Fibroblast of skin of scalp (primary cell): ENCODE measurements around the gene P2RX6.

Source experiments
- DNase-seq: peaks from one replicate; pipeline ENCODE4 v3.0.0-alpha.2; 2013

P2RX6 gene

GRCh38 chr22:21014202-21014725, 701 bp upstream of the P2RX6 start:
- DNase-seq, result peak; percentile 92

GRCh38 chr22:21015466-21016006, 571 bp downstream of the P2RX6 start:
- no peak for DNase-seq

GRCh38 chr22:21016644-21017420, 1.9 kb downstream of the P2RX6 start:
- DNase-seq, result no peak

GRCh38 chr22:21018314-21018713, 3.3 kb downstream of the P2RX6 start:
- no peak for DNase-seq

- DNase-seq, result no peak
These were observed 6.0 kb downstream of the P2RX6 start for GRCh38 chr22:21020802-21021429.

GRCh38 chr22:21022507-21022906, 7.5 kb downstream of the P2RX6 start:
- DNase-seq, result no peak

GRCh38 chr22:21022955-21023614, 8.1 kb downstream of the P2RX6 start:
- no peak for DNase-seq

GRCh38 chr22:21025266-21025665, 10.3 kb downstream of the P2RX6 start:
- DNase-seq, result no peak

- DNase-seq, result no peak
These were observed 11.1 kb downstream of the P2RX6 start for GRCh38 chr22:21025763-21026755.

- DNase-seq, result peak; percentile 56
These were observed 12.1 kb downstream of the P2RX6 start for GRCh38 chr22:21026783-21027692.

- DNase-seq, result no peak
These were observed 13.6 kb downstream of the P2RX6 start for GRCh38 chr22:21028277-21029251.

- no peak for DNase-seq
These were observed 14.6 kb downstream of the P2RX6 start for GRCh38 chr22:21029486-21030025.

- DNase-seq, result no peak
These were observed 15.1 kb downstream of the P2RX6 start for GRCh38 chr22:21030032-21030431.

GRCh38 chr22:21030621-21031544, 15.9 kb downstream of the P2RX6 start:
- DNase-seq, result no peak

GRCh38 chr22:21031545-21032036, 16.6 kb downstream of the P2RX6 start:
- DNase-seq, result no peak

- DNase-seq, result no peak
These were observed 17.3 kb downstream of the P2RX6 start, which contains the start of gene SLC7A4 for GRCh38 chr22:21032037-21032867. TSS of gene SLC7A4 (minus strand) at chr22:21032561. CDS start at chr22:21031812, 749 bp downstream.
